ENCODE data around the gene FHOD3. TPM values are rescaled to one million over a fixed set of nuclear protein-coding genes. Genes with fewer than 3 reads are reported as not detected.

FHOD3 gene
- polyA plus RNA-seq, 1 experiment, result 41.1 TPM

DNA sequence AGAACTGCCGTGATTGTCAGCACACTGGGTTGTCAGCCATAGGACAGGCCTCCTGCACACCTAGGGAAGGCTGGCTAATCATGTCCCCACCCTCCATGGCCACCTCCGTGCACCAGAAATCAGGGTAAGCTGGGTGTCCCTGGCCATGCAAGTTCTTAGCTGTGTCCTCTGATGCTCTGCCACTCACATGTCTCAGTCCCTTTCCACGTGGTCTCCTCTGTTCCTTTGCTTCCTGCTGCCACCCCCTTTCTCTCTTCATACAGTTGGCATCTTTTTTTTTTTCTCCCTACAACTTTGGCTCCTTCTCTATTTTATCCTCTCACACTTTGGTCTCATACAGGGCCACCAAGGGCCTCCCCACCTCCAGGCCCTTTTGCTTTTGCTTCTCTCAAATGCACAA lies 377.6 kb downstream of the FHOD3 start:
- TF ChIP-seq, protein P1, sequence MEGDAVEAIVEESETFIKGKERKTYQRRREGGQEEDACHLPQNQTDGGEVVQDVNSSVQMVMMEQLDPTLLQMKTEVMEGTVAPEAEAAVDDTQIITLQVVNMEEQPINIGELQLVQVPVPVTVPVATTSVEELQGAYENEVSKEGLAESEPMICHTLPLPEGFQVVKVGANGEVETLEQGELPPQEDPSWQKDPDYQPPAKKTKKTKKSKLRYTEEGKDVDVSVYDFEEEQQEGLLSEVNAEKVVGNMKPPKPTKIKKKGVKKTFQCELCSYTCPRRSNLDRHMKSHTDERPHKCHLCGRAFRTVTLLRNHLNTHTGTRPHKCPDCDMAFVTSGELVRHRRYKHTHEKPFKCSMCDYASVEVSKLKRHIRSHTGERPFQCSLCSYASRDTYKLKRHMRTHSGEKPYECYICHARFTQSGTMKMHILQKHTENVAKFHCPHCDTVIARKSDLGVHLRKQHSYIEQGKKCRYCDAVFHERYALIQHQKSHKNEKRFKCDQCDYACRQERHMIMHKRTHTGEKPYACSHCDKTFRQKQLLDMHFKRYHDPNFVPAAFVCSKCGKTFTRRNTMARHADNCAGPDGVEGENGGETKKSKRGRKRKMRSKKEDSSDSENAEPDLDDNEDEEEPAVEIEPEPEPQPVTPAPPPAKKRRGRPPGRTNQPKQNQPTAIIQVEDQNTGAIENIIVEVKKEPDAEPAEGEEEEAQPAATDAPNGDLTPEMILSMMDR (IDR thresholded peaks at IDR 0.05; ENCODE audit: low read depth, low read length), result no peak
- Histone ChIP-seq H3K27ac (ENCODE audit: low read depth, low read length) (no peak overlapping the region), H3K9me3 (ENCODE audit: control insufficient read depth, insufficient read depth, low read length) (no peaks in the 10 kb centered on the region), H3K27me3 (ENCODE audit: control insufficient read depth, insufficient read depth, low read length) (no peaks in the 10 kb centered on the region), H3K4me3 (ENCODE audit: low read depth, low read length) (no peak overlapping the region)
- CTCF ChIA-PET, result interaction anchor here (2.7 kb wide), 1 partner anchor 13 kb away, joined by 26 read pairs; no protein-coding TSS in a partner anchor
- POLR2A ChIA-PET, result no interaction called here
- no peak for DNase-seq (ENCODE audit: low read depth, low spot score)

DNA sequence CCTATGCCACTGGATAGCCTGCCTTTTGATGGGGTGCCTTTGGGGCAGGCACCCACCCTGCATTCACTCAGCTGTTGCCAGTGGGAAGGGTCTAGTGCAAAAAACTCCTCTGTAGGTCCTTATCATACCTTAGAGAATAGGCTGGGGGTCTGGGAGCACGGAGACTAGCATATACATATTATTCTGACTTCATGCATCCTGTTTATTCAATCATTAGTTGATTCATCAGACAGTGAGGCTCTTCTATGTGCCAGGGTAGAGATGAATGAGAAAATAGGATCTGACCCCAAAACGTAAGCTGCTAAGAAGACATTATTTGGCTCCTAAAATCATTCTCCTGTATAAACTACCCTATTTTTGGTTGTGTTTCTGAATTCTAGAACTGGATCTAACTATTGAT lies 378.0 kb downstream of the FHOD3 start:
- ChIA-PET CTCF (interaction anchor here (2.7 kb wide), 1 partner anchor 12 kb away, joined by 26 read pairs; no protein-coding TSS in a partner anchor), POLR2A (no interaction called here)
- TF ChIP-seq, protein P1 (IDR thresholded peaks at IDR 0.05; ENCODE audit: low read depth, low read length), result no peak
- H3K9me3 ChIP-seq (ENCODE audit: control insufficient read depth, insufficient read depth, low read length), result no peaks in the 10 kb centered on the region
- H3K4me3 ChIP-seq (ENCODE audit: low read depth, low read length), result no peak overlapping the region
- no peak for DNase-seq (ENCODE audit: low read depth, low spot score)
- no peak overlapping the region for H3K27ac ChIP-seq (ENCODE audit: low read depth, low read length)
- H3K27me3 ChIP-seq (ENCODE audit: control insufficient read depth, insufficient read depth, low read length), result no peaks in the 10 kb centered on the region

DNA sequence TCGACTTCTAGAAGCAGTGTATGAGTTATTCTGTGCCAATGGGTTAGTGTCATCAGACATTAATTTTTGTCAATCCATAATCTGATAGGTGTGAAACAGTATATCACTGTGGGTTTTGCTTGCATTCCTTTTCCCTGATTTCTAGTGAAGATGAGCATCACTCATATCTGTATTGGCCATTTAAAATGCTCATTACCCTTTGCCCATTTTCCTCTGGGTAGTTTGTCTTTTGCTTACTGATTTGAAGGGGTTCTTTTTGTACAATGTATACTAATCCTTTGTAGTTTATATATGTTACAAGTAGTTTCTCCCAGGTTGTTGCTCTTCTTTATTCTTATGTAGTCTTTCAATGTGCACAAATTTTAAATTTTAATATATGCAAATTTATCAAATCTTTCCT lies 379.1 kb downstream of the FHOD3 start:
- ChIA-PET POLR2A (no interaction called here), CTCF (interaction anchor here (0.6 to 2.7 kb wide), 2 partner anchors 11 to 54 kb away, joined by 3 to 26 read pairs; no protein-coding TSS in a partner anchor)
- Histone ChIP-seq H3K27ac (ENCODE audit: low read depth, low read length) (no peak overlapping the region), H3K4me3 (ENCODE audit: low read depth, low read length) (no peak overlapping the region), H3K9me3 (ENCODE audit: control insufficient read depth, insufficient read depth, low read length) (no peaks in the 10 kb centered on the region), H3K27me3 (ENCODE audit: control insufficient read depth, insufficient read depth, low read length) (no peaks in the 10 kb centered on the region)
- no peak for DNase-seq (ENCODE audit: low read depth, low spot score)
- TF ChIP-seq, protein P1 (IDR thresholded peaks at IDR 0.05; ENCODE audit: low read depth, low read length), result no peak

DNA sequence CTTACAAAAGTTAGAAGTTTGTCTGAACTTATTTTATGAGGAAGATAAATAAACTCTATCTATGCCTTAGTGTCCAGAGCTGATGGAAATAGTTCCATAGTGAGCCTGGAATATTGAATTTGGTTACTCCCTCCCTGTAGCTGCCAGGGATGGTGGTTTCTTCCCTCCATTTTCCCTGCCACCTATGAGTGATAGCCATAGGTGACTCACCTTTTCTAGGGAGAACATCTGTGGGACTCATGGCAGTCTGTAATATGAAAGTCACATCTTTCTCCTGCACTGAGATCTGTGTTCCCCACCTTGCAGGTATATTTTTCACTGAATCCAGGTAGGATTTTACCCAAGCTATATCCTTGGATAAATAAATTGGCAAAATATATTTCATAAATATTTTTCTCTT lies 382.5 kb downstream of the FHOD3 start:
- no peaks in the 10 kb centered on the region for H3K27me3 ChIP-seq (ENCODE audit: control insufficient read depth, insufficient read depth, low read length)
- H3K4me3 ChIP-seq (ENCODE audit: low read depth, low read length), result no peak overlapping the region
- no peak overlapping the region for H3K27ac ChIP-seq (ENCODE audit: low read depth, low read length)
- ChIA-PET POLR2A (no interaction called here), CTCF (interaction anchor here (3.4 kb wide), 1 partner anchor 8 kb away, joined by 61 read pairs; no protein-coding TSS in a partner anchor)
- peaks cover 5% of the 10 kb centered on the region for H3K9me3 ChIP-seq (ENCODE audit: control insufficient read depth, insufficient read depth, low read length)
- DNase-seq (ENCODE audit: low read depth, low spot score), result no peak
- TF ChIP-seq, protein P1 (IDR thresholded peaks at IDR 0.05; ENCODE audit: low read depth, low read length), result no peak

DNA sequence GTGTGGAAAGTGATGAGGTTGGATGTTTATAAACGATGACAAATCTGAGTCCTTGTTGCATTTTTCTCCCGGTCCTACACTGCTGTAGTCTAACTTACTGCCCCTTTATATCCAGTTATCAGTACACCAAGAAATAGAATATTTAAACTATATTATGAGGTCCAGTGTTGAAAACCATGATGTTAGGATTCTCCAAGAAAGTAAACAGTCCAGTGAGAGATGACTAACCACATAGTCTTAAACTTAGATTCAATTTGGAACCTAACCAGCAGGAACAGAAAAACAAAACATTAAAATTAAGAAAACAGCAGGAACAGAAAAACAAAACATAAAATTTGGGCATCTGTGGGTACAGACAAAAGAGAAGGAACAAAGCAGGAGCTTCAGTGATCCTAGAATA lies 388.1 kb downstream of the FHOD3 start:
- ChIA-PET POLR2A (interaction anchor here (0.6 kb wide), 1 partner anchor 166 kb away, joined by 7 read pairs; no protein-coding TSS in a partner anchor), CTCF (no interaction called here)
- Histone ChIP-seq H3K27me3 (ENCODE audit: control insufficient read depth, insufficient read depth, low read length) (no peaks in the 10 kb centered on the region), H3K27ac (ENCODE audit: low read depth, low read length) (no peak overlapping the region), H3K9me3 (ENCODE audit: control insufficient read depth, insufficient read depth, low read length) (peaks cover 5% of the 10 kb centered on the region), H3K4me3 (ENCODE audit: low read depth, low read length) (no peak overlapping the region)
- DNase-seq (ENCODE audit: low read depth, low spot score), result no peak
- TF ChIP-seq, protein P1 (IDR thresholded peaks at IDR 0.05; ENCODE audit: low read depth, low read length), result no peak

Data from AG04450 (cell line).